K562 (cell line): ENCODE results near the gene LAMB3. TPM values are rescaled to one million over a fixed set of nuclear protein-coding genes. Genes with fewer than 3 reads are reported as not detected.
A peak's percentile ranks its signal among the peaks of the same experiment; 100 is the strongest.

Source experiments
- CEBPG ChIP-seq, 3 experiments: fragments of 200-800 bp in 1 of 3; sonication (Bioruptor generic) in 1 of 3; sonication (generic) in 1 of 3; formaldehyde crosslinking in 1 of 3; IDR thresholded peaks in 2 of 3; conservative IDR thresholded peaks in 1 of 3; 2 replicates each; pipeline versions ENCODE4 v1.6.1 to v1.8.0; 2016 to 2022; ENCODE audit warnings: missing compliant biosample characterization in 2 of 3, missing genetic modification characterization in 2 of 3, mild to moderate bottlenecking in 1 of 3, missing genetic modification reagents in 1 of 3
- NR4A1 ChIP-seq, 2 experiments: fragments of 250-450 bp in 1 of 2; fragments of 450-650 bp in 1 of 2; sonication (Bioruptor Pico) in 1 of 2; IDR thresholded peaks; 2 replicates each; pipeline versions ENCODE4 v1.4.0 to v1.6.1; 2016 to 2020; ENCODE audit warnings: mild to moderate bottlenecking in 2 of 2, missing compliant biosample characterization in 1 of 2, missing genetic modification characterization in 1 of 2, moderate library complexity in 1 of 2
- PML ChIP-seq: IDR thresholded peaks from 2 replicates; pipeline ENCODE4 v1.6.1; 2012; ENCODE audit warnings: low read length, inconsistent platforms
- ZBTB26 ChIP-seq: fragments of 450-650 bp; formaldehyde crosslinking; IDR thresholded peaks from 2 replicates; pipeline ENCODE4 v1.4.0; 2022; ENCODE audit warnings: missing genetic modification characterization
- ZNF512 ChIP-seq: IDR thresholded peaks from 2 replicates; pipeline ENCODE4 v1.6.1; 2016; ENCODE audit warnings: missing genetic modification characterization, missing compliant biosample characterization
- polyA plus RNA-seq, 8 experiments: library from polyadenylated mRNA; depleted of rRNA in 4 of 8; stranded (reverse) in 5 of 8; unstranded in 3 of 8; fragments of >200 nt; fragmentation: Nextera tagmentation in 2 of 8; fragmentation: Illumina TruSeq in 1 of 8; extraction: Ambion mirVana in 2 of 8; extraction: Trizol in 1 of 8; gene quantifications; 2 replicates each; pipeline versions ENCODE4 v1.2.1 to v1.2.3, GENCODE V29; 2011 to 2014; ENCODE audit warnings: inconsistent platforms in 1 of 8, missing spikeins in 1 of 8
- total RNA-seq, 7 experiments: library from RNA; depleted of rRNA in 6 of 7; stranded (reverse); fragments of >200 nt in 6 of 7; fragmentation: Illumina TruSeq in 2 of 7; extraction: Trizol in 2 of 7; gene quantifications; 2 replicates each; pipeline versions ENCODE4 v1.2.1 to v1.2.3, GENCODE V29; 2011 to 2021; ENCODE audit warnings: low replicate concordance in 1 of 7
- TF ChIP-seq, protein P1 (sequence below): fragments of 450-650 bp; formaldehyde crosslinking; IDR thresholded peaks from 2 replicates; pipeline ENCODE4 v1.4.0; 2020; ENCODE audit warnings: mild to moderate bottlenecking, moderate library complexity
- TF ChIP-seq, protein P2 (sequence below): sonication (generic); formaldehyde crosslinking; IDR thresholded peaks from 2 replicates; pipeline ENCODE4 v1.9.0; 2022; ENCODE audit warnings: mild to moderate bottlenecking, missing genetic modification reagents
- TF ChIP-seq, protein P3 (sequence below), 2 experiments: fragments of 450-650 bp; IDR thresholded peaks; 2 replicates each; pipeline ENCODE4 v1.6.1; 2016; ENCODE audit warnings: mild to moderate bottlenecking in 2 of 2, borderline replicate concordance in 1 of 2, low read depth in 1 of 2, moderate library complexity in 1 of 2

LAMB3 gene
- total and polyA plus RNA-seq, 9 of the 15 experiments (the other 6 are each of a cell fraction or from before 2014, with no cell fraction given), result 0.08 to 1.3 (median 0.91) TPM

DNA sequence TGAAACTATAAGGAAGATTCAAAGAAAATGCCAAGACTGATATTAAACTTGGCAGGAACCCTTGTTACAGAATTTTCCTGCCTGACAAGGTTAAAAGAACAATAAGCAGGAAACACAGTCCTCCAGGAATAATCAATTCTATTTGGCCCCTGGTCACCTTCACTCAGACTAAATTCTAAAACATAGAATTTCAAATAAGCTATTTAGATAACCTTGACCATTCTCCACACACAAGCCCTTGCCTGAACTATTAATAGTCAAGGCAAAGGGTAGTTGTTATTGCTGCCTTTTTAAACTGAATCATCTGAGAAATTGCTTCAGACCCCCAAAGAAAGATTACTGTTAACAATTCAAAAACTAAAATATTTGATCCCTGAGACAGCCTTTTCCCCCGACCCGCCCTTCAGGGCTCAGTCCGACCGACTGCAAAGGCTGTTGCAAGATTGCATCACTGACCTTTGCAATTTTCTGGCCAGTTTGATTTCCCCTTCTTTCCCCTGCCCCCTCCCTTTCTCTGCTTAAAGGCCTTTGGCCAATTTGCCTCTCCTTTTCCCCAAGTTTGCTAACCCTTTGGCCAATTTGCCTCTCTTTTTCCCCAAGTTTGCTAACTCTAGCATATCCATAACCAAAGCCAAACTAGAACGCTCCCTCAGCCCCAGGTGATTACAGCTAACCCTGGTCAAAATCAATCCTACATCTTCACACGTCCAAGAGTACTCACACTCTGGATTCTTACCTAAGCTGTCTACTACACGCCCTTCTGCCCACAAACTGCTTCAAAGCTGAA lies 21.6 kb upstream of the LAMB3 start (continued):
- TF ChIP-seq CEBPG (CRISPR knock-in tag; IDR thresholded peaks at IDR 0.05), result peak; percentile 99
- peak; percentile 100 for TF ChIP-seq CEBPG (tag; conservative IDR thresholded peaks at IDR 0.05 in 1 of 2, IDR thresholded peaks at IDR 0.05 in 1 of 2)
- 0 out of 2 replicates have a peak, but pooled peaks have one; percentile 20 for TF ChIP-seq ZBTB26 (CRISPR knock-in tag)
- TF ChIP-seq ZNF512 (tag), result 0 out of 2 replicates have a peak, but pooled peaks have one; percentile 19
- TF ChIP-seq, protein P1, sequence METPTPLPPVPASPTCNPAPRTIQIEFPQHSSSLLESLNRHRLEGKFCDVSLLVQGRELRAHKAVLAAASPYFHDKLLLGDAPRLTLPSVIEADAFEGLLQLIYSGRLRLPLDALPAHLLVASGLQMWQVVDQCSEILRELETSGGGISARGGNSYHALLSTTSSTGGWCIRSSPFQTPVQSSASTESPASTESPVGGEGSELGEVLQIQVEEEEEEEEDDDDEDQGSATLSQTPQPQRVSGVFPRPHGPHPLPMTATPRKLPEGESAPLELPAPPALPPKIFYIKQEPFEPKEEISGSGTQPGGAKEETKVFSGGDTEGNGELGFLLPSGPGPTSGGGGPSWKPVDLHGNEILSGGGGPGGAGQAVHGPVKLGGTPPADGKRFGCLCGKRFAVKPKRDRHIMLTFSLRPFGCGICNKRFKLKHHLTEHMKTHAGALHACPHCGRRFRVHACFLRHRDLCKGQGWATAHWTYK, result peak; percentile 54; the same call in 1 of the 2 replicates
- TF ChIP-seq, protein P2, sequence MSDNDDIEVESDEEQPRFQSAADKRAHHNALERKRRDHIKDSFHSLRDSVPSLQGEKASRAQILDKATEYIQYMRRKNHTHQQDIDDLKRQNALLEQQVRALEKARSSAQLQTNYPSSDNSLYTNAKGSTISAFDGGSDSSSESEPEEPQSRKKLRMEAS (CRISPR knock-in tag), result no peak
- TF ChIP-seq PML, result peak; percentile 10; the same call in 1 of the 2 replicates
- TF ChIP-seq NR4A1 (CRISPR knock-in tag; IDR thresholded peaks at IDR 0.05), result no peak
- peak; percentile 15; the same call in 1 of the 2 replicates for TF ChIP-seq NR4A1 (tag; IDR thresholded peaks at IDR 0.05)
- TF ChIP-seq, protein P3, sequence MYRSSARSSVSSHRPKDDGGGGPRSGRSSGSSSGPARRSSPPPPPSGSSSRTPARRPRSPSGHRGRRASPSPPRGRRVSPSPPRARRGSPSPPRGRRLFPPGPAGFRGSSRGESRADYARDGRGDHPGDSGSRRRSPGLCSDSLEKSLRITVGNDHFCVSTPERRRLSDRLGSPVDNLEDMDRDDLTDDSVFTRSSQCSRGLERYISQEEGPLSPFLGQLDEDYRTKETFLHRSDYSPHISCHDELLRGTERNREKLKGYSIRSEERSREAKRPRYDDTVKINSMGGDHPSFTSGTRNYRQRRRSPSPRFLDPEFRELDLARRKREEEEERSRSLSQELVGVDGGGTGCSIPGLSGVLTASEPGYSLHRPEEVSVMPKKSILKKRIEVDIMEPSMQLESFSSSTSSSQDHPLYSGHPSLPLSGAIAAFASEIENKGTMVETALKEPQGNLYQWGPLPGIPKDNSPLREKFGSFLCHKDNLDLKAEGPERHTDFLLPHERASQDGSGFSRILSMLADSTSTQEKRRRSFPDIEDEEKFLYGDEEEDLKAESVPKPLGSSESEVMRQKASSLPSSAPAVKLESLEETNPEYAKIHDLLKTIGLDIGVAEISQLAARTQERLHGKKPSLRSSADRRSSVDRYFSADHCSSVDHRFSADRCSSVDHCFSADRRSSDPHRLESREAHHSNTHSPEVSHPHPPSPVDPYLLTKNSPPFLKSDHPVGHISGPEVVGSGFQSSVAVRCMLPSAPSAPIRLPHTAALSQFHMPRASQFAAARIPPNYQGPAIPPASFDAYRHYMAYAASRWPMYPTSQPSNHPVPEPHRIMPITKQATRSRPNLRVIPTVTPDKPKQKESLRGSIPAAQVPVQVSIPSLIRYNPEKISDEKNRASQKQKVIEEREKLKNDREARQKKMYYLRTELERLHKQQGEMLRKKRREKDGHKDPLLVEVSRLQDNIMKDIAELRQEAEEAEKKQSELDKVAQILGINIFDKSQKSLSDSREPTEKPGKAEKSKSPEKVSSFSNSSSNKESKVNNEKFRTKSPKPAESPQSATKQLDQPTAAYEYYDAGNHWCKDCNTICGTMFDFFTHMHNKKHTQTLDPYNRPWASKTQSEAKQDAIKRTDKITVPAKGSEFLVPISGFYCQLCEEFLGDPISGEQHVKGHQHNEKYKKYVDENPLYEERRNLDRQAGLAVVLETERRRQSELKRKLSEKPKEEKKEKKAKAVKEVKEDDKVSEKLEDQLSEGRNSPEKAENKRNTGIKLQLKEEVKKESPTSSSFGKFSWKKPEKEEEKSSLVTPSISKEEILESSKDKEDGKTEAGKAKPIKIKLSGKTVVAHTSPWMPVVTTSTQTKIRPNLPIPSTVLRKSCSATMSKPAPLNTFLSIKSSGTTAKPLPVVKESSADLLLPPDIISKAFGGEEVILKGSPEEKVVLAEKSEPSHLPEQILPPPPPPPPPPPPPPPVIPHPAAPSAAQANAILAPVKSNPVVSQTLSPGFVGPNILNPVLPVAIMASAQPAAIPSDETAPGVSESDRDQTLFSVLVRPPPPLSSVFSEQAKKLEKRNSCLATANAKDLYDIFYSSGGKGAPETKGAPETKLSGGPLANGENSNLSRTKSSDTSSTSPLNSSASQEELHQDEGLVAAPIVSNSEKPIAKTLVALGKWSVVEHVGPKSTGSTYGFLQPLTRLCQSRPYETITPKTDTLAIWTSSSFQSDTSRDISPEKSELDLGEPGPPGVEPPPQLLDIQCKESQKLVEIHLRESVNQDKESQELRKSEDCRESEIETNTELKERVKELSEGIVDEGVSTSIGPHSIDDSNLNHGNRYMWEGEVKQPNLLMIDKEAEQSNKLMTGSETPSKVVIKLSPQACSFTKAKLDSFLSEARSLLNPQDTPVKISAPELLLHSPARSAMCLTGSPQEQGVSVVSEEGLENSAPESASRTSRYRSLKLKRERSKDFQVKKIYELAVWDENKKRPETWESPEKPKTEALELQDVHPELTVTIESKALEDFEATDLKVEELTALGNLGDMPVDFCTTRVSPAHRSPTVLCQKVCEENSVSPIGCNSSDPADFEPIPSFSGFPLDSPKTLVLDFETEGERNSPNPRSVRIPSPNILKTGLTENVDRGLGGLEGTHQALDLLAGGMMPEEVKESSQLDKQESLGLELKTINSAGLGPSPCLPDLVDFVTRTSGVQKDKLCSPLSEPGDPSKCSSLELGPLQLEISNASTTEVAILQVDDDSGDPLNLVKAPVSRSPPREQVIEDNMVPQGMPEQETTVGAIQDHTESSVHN (IDR thresholded peaks at IDR 0.05; ENCODE audit: borderline replicate concordance in 1 of 2, low read depth in 1 of 2), result peak in 1 of 2 experiments; percentile 42; a peak in 2 of 4 replicates
